ENCODE results near the gene CENPO.

GRCh38 chr2:24828238-24828996, 35.2 kb downstream of the CENPO start:
- no peak for TF ChIP-seq POLR2A (IDR thresholded peaks at IDR 0.05; ENCODE audit: low read depth, low read length)
- TF ChIP-seq, protein P1, sequence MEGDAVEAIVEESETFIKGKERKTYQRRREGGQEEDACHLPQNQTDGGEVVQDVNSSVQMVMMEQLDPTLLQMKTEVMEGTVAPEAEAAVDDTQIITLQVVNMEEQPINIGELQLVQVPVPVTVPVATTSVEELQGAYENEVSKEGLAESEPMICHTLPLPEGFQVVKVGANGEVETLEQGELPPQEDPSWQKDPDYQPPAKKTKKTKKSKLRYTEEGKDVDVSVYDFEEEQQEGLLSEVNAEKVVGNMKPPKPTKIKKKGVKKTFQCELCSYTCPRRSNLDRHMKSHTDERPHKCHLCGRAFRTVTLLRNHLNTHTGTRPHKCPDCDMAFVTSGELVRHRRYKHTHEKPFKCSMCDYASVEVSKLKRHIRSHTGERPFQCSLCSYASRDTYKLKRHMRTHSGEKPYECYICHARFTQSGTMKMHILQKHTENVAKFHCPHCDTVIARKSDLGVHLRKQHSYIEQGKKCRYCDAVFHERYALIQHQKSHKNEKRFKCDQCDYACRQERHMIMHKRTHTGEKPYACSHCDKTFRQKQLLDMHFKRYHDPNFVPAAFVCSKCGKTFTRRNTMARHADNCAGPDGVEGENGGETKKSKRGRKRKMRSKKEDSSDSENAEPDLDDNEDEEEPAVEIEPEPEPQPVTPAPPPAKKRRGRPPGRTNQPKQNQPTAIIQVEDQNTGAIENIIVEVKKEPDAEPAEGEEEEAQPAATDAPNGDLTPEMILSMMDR (conservative IDR thresholded peaks at IDR 0.05; ENCODE audit: low read depth, low read length): no peak
- no peak for TF ChIP-seq BHLHE40 (IDR thresholded peaks at IDR 0.05; ENCODE audit: low read depth, low read length)
- no peak for TF ChIP-seq RFX5 (IDR thresholded peaks at IDR 0.05; ENCODE audit: low read depth, low read length)
- TF ChIP-seq RCOR1 (IDR thresholded peaks at IDR 0.05; ENCODE audit: insufficient replicate concordance, low read length): no peak
- TF ChIP-seq CEBPB (IDR thresholded peaks at IDR 0.05; ENCODE audit: low read depth, low read length): no peak
- TF ChIP-seq ELK1 (IDR thresholded peaks at IDR 0.05; ENCODE audit: borderline replicate concordance, low read depth, low read length): no peak
- TF ChIP-seq, protein P2, sequence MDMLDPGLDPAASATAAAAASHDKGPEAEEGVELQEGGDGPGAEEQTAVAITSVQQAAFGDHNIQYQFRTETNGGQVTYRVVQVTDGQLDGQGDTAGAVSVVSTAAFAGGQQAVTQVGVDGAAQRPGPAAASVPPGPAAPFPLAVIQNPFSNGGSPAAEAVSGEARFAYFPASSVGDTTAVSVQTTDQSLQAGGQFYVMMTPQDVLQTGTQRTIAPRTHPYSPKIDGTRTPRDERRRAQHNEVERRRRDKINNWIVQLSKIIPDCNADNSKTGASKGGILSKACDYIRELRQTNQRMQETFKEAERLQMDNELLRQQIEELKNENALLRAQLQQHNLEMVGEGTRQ (IDR thresholded peaks at IDR 0.05; ENCODE audit: low read depth, low read length): no peak
- no peak for TF ChIP-seq SMC3 (IDR thresholded peaks at IDR 0.05; ENCODE audit: low read depth, low read length)
- TF ChIP-seq MAZ (IDR thresholded peaks at IDR 0.05; ENCODE audit: borderline replicate concordance, low read depth, low read length): no peak
- no peak for TF ChIP-seq MAFK (IDR thresholded peaks at IDR 0.05; ENCODE audit: low read depth, low read length)
- TF ChIP-seq RAD21 (IDR thresholded peaks at IDR 0.05; ENCODE audit: low read length): no peak
